ENCODE data around the gene FGF21.

The FGF21 gene

GRCh38 chr19:48728911-48729664 is 26.2 kb upstream of the FGF21 start:
- DNase-seq = no peak

- no peak for DNase-seq
These were observed 23.9 kb upstream of the FGF21 start for GRCh38 chr19:48731452-48731851.

- DNase-seq = no peak
These were observed 20.7 kb upstream of the FGF21 start for GRCh38 chr19:48734625-48735024.

GRCh38 chr19:48735031-48735615 is 20.2 kb upstream of the FGF21 start:
- DNase-seq = no peak

GRCh38 chr19:48737360-48737998 is 17.8 kb upstream of the FGF21 start:
- DNase-seq = no peak

- peak; percentile 80 for DNase-seq
These were observed 16.5 kb upstream of the FGF21 start for GRCh38 chr19:48738557-48739403.

- no peak for DNase-seq
These were observed 15.7 kb upstream of the FGF21 start for GRCh38 chr19:48739404-48740163.

- no peak for DNase-seq
These were observed 15.0 kb upstream of the FGF21 start, which contains the start of gene RASIP1 for GRCh38 chr19:48740164-48740972. TSS of gene RASIP1 (minus strand) at chr19:48740610. CDS start at chr19:48740282, 328 bp downstream.

GRCh38 chr19:48741129-48741999 is 14.0 kb upstream of the FGF21 start:
- DNase-seq = no peak

GRCh38 chr19:48742096-48742495 is 13.2 kb upstream of the FGF21 start:
- no peak for DNase-seq

GRCh38 chr19:48745208-48745995 is 9.9 kb upstream of the FGF21 start:
- peak; percentile 65 for DNase-seq

- DNase-seq = no peak
These were observed 9.2 kb upstream of the FGF21 start for GRCh38 chr19:48746110-48746509.

- peak; percentile 76 for DNase-seq
These were observed 8.4 kb upstream of the FGF21 start, which contains the start of gene IZUMO1 for GRCh38 chr19:48746738-48747575. TSS of gene IZUMO1 (minus strand) at chr19:48746909. CDS start at chr19:48745859, 1,050 bp downstream.

GRCh38 chr19:48749571-48750198 is 5.6 kb upstream of the FGF21 start:
- DNase-seq = no peak

- no peak for DNase-seq
These were observed 5.0 kb upstream of the FGF21 start for GRCh38 chr19:48750351-48750750.

GRCh38 chr19:48750771-48751504 is 4.4 kb upstream of the FGF21 start:
- DNase-seq = no peak

- DNase-seq = no peak
These were observed 3.4 kb upstream of the FGF21 start for GRCh38 chr19:48751845-48752495.
